Activated CD4-positive, alpha-beta T cell treated with anti-CD3 and anti-CD28 coated beads, Interleukin-2, Interleukin-6, amounts not matched to agents 100 ng/mL and 50 ng/mL, durations not matched to agents 16 hours and 8 hours (primary cell): ENCODE results near the gene DMRTC2.

Source experiments
- DNase-seq: peaks from one replicate; pipeline ENCODE4 v3.0.0-alpha.2; 2020

DMRTC2 gene

DNA sequence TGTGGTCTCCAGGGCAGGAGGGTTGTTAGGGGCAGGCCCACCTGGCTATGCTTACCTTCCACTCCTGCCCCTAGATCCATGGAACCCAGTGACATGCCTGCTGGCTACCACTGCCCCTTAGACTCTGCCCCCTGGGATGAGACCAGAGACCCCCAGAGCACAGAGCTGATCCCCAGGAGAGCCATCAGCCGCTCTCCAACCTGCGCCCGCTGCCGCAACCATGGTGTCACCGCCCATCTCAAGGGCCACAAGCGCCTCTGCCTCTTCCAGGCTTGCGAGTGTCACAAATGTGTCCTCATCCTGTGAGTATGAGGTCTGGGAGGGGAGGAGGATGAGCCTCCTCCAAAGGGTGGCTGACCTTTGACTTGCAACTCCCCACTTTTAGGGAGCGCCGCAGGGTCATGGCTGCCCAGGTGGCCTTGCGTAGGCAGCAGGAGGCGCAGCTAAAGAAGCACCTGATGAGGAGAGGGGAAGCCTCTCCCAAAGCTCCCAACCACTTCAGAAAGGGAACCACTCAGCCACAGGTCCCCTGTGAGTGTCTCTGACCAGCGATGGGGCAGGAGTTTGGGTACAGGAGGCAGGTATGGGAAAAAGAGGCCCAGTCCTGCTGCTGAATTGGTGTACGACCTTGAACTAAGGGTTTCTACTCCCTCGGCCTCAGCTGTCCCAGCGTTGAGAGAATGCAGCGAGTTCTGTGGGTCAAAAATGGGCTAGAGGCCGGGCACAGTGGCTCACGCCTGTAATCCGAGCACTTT is 2.7 kb downstream of the DMRTC2 start:
- no peak for DNase-seq

DNA sequence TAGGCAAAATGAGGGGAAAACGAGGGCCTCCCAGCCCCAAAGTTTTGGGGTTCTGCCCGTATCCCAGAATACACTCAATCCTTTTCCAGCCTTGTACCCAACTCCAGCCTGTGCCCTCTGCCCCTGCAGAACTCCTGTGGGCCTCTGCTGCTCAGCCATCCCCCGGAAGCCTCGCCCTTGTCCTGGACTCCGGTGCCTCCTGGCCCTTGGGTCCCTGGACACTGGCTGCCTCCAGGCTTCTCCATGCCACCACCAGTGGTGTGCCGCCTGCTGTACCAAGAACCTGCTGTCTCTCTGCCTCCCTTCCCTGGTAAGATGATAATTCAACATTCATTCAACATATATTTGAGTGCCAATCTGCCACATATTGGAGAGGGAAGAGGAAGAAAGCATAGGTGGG is 3.8 kb downstream of the DMRTC2 start:
- no peak for DNase-seq

DNA sequence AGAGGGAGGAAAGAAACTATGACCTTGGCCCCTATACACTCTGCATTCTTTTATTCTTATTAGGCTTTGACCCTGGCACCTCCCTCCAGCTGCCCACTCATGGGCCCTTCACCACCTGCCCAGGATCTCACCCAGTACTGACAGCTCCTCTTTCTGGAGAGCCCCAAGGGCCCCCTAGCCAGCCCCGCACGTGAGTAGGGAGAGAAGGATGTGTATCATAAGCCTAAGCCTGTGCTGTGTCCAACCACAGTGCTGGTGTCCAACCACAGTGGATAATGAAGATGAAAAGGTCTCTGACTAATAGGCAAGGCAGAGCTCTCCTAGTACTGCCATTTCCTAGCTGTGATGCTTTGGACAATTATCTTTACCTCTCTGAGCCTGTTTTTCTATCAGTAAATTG is 4.2 kb downstream of the DMRTC2 start:
- DNase-seq = no peak

DNA sequence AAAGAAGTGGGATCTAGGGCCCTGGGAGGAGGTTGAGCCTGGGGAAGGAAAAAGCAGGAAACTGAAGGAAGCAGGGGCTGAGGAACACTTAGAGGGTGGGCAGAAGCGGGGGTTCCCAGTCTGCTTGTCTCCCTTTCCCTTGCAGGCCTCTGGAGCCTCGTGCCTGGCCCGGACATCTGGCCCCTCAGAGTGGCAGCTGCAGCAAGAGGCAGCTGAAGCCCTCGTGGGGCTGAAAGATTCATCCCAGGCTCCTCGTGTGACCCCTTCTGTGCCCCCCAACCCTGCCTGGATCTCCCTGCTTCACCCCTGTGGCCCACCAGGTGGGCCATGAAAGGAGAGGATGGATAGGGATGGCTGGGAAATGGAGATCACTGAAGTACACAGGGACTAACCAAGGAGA is 5.5 kb downstream of the DMRTC2 start:
- no peak for DNase-seq

DNA sequence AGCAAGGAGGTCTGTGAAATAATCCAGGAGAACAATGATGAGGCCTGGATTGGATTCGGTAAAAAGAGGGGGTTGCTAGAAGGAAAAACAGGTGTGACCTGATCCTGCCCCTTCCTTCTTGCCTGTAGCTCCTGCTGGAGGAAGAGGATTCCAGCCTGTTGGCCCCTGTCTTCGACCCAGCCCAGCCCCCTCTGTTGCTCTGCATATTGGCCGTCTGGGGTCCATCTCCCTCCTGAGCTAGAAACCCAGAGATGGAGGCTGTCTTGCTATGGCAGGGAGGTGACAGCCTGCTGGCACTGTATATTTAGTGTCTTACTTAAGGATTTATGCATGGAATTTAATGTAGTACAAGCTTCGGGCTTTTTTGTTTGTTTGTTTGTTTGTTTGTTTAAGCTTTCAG is 6.6 kb downstream of the DMRTC2 start:
- no peak for DNase-seq

DNA sequence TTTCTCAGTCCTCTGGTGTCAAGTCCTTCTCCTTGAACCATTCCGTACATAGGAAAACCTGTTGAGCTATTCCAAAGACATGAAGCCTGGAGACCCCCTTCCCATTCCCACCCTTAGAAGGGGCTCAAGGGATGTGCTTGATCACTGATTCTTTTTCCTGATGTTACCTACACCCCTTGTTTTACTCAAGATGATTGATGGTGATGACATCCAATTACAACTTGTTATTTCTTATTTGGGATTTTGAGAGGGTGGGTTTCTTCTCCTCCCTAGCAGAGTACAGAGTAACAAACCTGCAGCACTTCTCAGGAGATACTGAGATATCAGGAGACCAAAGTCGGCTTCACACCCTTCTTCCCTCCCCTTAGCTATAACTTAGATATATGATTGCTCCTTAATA is 8.5 kb downstream of the DMRTC2 start:
- no peak for DNase-seq

DNA sequence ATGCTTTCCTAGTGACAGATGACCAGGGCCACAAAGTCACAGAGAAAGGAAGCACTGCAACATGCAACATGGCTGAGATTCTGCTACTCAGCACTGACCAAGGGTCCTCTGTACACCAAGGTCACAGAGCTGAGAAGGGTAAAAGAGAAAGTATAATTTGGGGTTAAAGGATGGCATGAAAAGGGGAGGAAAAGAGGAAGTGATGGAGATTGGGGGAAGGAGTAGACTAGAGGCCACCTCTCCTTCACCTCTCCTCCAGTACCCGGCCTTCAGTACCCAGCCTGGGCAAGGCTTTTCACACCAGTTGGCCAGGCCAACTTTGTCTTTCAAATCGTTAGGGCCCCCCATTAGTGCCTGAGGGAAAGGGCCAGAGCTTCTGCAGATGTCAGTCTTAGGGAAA is 8.9 kb downstream of the DMRTC2 start:
- DNase-seq = no peak

DNA sequence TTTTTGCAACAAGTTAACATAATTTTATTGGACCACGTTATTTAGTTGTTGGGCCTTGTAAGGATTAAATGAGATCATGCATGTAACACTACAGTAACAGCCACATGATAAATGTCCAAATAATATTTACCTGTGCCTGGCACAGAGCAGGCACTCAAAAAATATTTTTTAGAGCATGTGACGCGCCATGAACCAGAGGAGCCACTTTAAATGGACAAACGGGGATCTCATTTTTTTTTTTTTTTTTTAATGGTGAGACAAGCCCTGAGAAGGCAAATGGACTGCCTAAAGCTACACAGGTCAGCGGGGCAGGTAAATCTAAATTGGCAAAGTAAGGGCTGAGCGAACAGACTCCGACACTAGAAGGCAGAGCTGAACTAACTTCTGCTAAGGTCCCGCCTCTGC is 14.4 kb downstream of the DMRTC2 start:
- DNase-seq = no peak

DNA sequence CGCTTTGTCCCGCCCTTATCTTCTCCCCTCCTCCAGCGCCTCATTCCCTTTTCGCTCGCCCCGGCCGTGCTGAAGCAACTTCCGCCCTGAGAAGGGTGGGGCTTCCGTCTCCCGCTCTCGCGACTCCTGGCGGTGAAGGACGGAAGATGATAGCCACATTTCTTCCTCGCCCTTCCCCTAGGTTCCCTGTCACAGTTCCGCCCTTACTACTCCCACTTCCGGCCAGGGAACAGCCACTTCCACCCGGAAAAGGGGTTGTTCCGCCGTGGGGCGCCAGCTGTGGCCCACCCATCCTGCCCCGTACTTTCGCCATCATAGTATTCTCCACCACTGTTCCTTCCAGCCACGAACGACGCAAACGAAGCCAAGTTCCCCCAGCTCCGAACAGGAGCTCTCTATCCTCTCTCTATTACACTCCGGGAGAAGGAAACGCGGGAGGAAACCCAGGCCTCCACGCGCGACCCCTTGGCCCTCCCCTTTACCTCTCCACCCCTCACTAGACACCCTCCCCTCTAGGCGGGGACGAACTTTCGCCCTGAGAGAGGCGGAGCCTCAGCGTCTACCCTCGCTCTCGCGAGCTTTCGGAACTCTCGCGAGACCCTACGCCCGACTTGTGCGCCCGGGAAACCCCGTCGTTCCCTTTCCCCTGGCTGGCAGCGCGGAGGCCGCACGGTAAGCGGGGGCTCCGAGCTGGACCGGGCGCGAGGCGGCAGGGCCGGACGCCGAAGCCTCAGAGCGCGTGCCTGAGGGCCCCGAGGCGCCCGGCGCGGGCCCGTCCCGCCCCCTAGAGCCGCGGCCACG is 15.0 kb downstream of the DMRTC2 start, which contains the start of gene RPS19:
TSS of gene RPS19 (plus strand) at position 638 of the 801 bp plus-strand sequence. CDS start 520 bp downstream, outside the sequence.
- peak; percentile 99 for DNase-seq

DNA sequence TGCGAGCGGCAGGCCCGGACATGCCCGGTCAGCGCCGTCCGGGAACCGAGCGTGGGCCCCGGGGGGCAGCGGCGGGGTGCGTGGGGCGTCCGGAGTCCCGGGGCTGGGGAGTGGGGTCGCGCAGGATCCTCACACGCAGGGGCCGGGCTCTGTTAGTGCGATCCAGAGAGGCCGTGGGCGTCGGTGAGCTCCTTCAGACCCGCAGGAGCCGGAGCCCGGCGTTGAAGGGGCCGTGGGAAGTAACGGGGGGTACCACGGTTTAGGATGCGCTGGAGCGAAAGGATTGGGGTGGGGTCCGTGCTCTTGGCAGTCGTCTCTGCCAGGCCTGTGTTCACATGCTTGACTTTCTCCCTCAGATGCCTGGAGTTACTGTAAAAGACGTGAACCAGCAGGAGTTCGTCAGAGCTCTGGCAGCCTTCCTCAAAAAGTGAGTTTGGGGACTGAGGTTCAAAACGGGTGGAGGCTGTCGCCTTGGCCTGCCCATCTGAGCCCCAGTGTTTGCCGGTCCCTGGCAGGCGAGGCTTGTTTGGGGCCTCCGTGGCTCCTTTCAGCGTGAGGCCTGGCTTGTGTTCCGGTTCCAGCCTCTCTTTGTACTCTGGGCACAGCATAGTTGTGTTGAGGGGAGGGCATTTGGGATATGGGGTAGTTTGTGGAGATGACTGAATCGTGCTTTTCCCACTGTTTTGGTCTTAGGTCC is 15.7 kb downstream of the DMRTC2 start:
- no peak for DNase-seq

DNA sequence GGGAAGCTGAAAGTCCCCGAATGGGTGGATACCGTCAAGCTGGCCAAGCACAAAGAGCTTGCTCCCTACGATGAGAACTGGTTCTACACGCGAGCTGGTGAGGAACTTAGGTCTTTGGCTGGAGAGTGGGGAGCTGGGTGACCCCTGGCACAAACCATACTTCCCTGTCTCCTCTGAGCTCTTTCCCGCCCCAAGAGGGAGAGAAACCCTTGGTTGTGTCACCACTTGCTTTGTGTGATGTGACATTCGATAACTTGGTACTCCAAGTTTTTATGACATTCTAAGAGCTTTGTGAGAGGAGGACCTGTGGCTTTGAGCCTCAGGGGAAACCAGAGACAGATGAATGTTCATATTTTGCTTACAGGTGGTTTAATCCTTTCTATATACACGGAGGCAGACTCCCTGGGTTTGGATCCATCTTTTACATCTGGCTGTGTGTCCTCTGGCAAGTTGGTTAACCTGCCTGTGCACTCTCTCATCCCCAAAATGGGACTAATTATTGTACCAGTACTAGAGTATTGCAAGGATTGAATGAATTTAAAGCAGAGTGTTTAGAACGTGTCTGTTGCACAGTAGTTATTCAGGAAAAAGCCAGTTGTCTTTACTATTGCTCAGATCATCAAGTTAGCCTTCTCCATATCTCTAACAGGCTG is 16.4 kb downstream of the DMRTC2 start:
- DNase-seq = no peak

DNA sequence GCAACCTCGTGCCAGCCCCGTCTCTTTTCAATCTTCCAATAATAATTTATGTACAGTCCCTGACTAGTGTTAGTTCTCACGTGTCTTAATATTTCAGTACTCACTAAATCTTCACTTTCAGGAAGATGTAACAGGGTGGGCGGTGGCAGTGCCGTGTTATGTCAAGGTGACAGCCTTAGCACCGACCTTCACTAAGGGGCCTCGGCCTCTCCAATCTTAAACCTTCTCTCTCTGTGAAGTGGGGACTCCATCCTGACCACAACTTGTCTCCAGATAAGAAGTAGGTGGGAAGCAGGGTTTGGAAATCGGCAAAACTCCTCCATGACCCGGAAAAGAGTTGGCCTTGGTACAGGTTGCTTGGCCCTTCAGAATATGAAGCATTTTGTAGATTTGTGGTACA is 17.0 kb downstream of the DMRTC2 start:
- no peak for DNase-seq

DNA sequence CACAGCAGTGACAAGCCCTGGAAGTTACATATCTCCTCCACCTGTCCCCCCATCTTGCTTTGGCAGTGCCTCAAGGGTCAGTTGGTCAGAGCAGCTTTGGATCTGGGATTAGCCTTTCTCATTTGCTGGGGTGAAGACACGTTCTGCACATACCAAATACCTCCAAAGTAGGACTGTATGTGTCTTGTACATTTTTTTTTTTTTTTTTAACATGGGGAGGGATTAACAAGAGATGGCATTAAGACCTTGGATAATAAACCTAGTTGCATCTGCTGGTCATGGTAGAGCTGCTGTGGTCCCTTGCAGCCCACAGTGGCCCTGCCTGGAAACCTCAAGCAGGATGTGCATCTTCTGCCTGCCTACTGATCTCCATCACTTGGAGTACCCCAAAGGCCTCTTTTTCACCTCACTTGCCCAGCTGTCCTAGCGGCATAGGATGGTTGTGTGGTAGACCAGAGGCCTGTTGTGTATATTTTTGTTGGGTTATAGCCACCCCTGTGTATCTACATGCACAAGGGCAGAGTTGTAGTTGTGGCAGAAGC is 17.7 kb downstream of the DMRTC2 start:
- DNase-seq = no peak

DNA sequence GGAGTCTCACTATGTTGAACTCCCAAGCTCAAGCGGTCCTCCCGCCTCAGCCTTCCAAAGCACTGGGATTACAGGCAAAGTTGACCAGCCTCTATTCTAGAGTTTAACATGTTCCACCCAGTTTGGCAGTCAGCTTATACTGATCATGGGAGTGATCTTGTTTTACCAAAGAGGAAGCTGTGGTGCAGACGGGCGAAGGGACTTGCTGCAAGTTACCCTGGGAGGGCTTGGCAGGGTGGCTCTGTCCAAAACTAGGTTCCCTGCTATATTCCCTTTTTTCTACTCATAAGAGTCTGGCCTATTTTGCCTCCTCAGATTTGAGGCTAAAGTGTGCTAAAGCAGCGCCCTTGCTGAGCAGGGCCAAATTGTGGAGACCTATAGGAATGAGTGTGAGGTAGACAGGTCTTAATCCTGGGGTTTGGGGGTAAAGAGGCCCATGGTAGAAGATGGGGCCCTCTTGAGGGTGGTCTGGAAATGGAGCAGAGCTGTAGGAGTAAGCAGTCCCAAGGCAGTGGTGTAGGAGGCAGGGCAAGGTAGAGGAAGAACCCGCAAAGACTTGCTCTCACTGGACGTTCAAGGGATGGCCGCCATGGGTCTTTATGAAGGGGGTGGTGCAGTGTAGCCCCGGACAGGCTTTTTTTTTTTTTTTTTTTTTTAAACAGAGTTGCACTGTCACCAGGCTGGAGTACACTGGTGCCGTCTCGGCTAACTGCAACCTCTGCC is 18.5 kb downstream of the DMRTC2 start:
- DNase-seq = no peak

DNA sequence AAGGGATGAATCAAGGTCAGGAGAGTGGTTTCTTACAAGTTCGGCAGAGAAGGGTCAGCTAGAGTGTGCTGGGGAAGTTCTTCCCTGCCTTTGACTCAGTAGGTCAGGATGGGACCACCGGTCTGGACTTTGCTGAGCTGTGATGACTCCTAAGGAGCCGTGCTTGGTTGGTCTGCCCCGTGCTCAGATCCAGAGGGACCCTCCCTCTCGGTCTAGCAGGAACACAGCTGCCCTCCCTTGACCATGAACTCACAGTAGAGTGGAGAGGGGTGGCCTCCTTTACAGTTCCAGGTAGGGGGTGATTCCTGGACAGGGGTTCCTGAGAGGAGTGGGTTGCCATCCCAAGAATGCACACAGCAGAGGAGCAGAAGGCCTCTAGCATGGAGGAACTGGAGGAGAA is 19.5 kb downstream of the DMRTC2 start:
- DNase-seq = no peak

DNA sequence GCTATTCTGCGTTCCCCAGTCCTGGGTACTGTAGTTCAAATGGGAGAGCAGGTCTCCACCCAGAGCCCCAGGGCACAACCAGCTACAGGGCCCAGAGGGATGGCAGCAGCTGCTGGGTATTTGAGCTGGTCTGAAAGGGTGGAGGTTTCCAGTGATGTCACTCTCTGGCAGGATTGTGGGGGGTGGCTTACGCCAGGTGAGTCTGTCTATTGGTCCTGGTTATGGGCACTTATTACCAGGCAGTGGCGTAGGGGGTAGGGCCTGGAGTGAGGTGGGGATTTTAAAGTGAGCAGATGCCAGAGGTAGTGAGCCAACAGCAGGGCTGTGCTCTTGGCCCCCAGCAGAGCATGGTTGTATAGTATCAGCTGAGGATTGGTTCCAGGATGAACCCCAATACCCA is 21.4 kb downstream of the DMRTC2 start:
- DNase-seq = no peak

DNA sequence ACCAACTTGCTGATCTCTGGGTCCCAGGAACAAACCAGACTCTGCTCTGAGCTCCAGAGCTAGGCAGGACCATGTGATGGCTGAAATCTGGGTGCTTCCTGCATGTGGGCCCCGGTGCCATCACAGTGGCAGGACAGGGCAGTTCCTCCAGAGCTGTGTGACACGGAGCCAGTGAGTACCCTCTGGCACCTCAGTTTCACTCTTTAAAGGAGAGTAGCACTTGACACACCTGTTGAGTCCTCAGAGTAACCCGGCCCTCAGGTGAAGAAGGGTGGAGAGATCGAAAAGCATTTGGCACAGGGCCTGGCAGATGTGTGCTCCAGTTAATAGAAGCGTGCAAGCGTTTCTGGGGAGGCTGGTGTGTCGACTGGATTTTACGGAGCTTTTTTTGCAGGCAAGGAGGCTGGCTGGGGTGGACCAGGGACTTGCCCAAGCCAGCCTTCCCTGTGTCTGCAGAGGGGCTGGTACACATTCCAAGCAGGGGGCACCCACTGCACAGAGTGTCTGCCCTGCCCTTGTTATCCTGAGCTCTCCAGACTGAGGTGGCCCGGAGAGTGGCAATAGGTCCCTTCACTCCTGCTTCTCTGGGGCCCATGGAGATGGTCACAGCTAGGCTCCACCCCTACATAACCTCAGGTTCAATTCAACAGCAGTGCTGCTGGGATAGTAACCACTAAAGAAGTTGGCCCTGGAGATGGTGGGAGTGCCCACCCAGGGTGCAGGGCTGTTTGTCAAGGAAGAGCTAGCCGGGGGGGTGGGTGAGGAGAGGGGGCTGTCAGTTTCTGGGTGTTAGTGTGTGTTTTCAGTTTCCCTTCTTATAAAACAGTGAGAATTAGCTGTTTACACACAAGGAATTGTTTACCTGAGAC is 23.5 kb downstream of the DMRTC2 start:
- DNase-seq = no peak

DNA sequence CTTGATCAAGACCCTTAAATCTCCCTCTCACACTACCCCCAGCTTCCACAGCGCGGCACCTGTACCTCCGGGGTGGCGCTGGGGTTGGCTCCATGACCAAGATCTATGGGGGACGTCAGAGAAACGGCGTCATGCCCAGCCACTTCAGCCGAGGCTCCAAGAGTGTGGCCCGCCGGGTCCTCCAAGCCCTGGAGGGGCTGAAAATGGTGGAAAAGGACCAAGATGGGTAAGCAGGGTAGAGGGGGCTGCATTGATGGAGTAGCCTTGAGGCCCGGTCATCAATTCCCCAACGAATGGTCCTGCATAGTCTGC is 24.1 kb downstream of the DMRTC2 start:
- no peak for DNase-seq

DNA sequence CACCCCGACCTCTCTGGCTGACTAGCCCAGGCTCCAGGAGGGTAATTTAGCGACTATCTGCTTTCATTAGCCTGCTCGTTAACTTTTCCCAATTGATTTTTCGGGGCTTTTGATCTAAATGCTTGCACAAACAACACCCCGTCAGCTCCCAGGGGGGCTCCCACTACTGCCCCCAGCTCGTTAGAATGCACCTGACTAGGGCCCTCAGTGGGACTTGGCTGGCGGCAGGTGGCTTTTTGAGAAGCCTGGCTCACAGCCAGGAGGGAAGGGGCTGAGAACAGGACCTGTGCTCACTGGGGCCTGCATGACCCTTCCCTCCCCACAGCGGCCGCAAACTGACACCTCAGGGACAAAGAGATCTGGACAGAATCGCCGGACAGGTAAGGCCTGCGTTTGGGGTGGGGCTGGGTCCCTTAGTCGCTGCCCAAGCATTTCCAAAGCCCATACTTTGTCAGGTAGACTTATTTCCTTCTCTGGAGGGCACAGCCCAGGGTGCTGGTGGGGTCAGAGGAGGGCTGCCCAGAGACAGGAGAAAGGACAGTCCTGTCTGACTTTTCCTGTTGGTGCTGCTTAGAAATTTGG is 24.6 kb downstream of the DMRTC2 start:
- no peak for DNase-seq

DNA sequence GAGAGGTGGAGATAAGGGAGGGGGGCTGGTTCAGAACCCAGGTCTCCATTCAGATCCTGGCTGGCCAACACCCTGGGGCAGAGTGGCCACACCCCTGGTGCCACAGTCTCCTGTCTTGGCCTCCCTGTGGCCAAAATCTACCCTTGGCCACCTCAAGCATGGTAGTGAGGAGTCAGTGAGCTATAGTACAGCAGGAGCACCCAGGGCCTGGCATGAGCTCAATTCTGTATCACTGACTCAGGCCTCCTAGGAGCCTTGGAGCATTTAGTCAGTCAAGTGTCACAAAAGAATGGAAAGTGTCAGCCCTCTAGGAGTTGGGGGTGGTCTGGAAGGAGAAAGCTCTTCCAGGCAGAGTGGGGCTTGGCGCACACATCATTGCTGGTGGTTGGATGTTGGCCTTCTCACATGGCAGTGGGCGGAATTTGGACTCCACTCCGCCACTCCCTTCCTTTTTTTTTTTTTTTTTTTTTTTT is 25.6 kb downstream of the DMRTC2 start:
- no peak for DNase-seq
